ENCODE measurements around the gene EPN2. TPM values are rescaled to one million over a fixed set of nuclear protein-coding genes. Genes with fewer than 3 reads are reported as not detected.
A peak's percentile ranks its signal among the peaks of the same experiment; 100 is the strongest.
"Not testable (repeated sequence)": the region's sequence is repeated elsewhere in the genome, so short reads cannot be mapped to it uniquely, and the experiment has no call there.

EPN2 gene
- total RNA-seq, 2 donors from 2014 or later = 28.7 to 47.9 TPM

- H3K4me1 ChIP-seq (ENCODE audit: control insufficient read depth in 1 of 2, low read depth in 2 of 2); H3K9me3 ChIP-seq; H3K27ac ChIP-seq; H3K36me3 ChIP-seq; H3K27me3 ChIP-seq (replicated peaks; ENCODE audit: insufficient read depth); DNase-seq (ENCODE audit: low spot score); H3K4me3 ChIP-seq: not testable (repeated sequence)
- peak; percentile 60 for ATAC-seq (ENCODE audit: insufficient number of reproducible peaks, low FRiP score, low read depth)
Observed at GRCh38 chr17:19219384-19219783, 17.8 kb upstream of the EPN2 start.

- not testable (repeated sequence) for ATAC-seq (ENCODE audit: insufficient number of reproducible peaks, low FRiP score, low read depth); H3K36me3 ChIP-seq; H3K27ac ChIP-seq; H3K27me3 ChIP-seq (replicated peaks; ENCODE audit: insufficient read depth); DNase-seq (ENCODE audit: low spot score); H3K4me1 ChIP-seq (ENCODE audit: control insufficient read depth in 1 of 2, low read depth in 2 of 2); H3K4me3 ChIP-seq; H3K9me3 ChIP-seq
Observed at GRCh38 chr17:19220195-19220594, 17.0 kb upstream of the EPN2 start.

GRCh38 chr17:19226610-19227588 lies 10.3 kb upstream of the EPN2 start:
- not testable (repeated sequence) for H3K4me3 ChIP-seq; DNase-seq (ENCODE audit: low spot score); H3K4me1 ChIP-seq (ENCODE audit: control insufficient read depth in 1 of 2, low read depth in 2 of 2); H3K27me3 ChIP-seq (replicated peaks; ENCODE audit: insufficient read depth); H3K27ac ChIP-seq; H3K36me3 ChIP-seq; H3K9me3 ChIP-seq; ATAC-seq (ENCODE audit: insufficient number of reproducible peaks, low FRiP score, low read depth)

- H3K36me3 ChIP-seq; DNase-seq (ENCODE audit: low spot score); ATAC-seq (ENCODE audit: insufficient number of reproducible peaks, low FRiP score, low read depth); H3K4me3 ChIP-seq; H3K9me3 ChIP-seq; H3K27me3 ChIP-seq (replicated peaks; ENCODE audit: insufficient read depth); H3K27ac ChIP-seq: not testable (repeated sequence)
- peaks cover 4 to 14% of the 10 kb centered on the region in 2 donors for H3K4me1 ChIP-seq (ENCODE audit: control insufficient read depth in 1 of 2, low read depth in 2 of 2)
Observed at GRCh38 chr17:19234676-19235075, 2.5 kb upstream of the EPN2 start.

- not testable (repeated sequence) for H3K36me3 ChIP-seq; H3K27ac ChIP-seq; DNase-seq (ENCODE audit: low spot score); H3K9me3 ChIP-seq; H3K27me3 ChIP-seq (replicated peaks; ENCODE audit: insufficient read depth)
- Histone ChIP-seq H3K4me1 (ENCODE audit: control insufficient read depth in 1 of 2, low read depth in 2 of 2) (peaks cover 4 to 18% of the 10 kb centered on the region in 2 donors), H3K4me3 (peak overlapping the region; percentile 83)
- ATAC-seq (ENCODE audit: insufficient number of reproducible peaks, low FRiP score, low read depth) = peak; percentile 55
Observed at GRCh38 chr17:19236351-19237138, 621 bp upstream of the EPN2 start.

- peak overlapping the region; percentile 61 to 63 for H3K27ac ChIP-seq
- DNase-seq (ENCODE audit: low spot score) (no peak), ATAC-seq (ENCODE audit: insufficient number of reproducible peaks, low FRiP score, low read depth) (peak; percentile 23)
- H3K9me3 ChIP-seq = no peaks in the 10 kb centered on the region
- peak; percentile 44 for TF ChIP-seq CTCF (IDR thresholded peaks at IDR 0.05)
- H3K4me3 ChIP-seq = peak overlapping the region; percentile 83
- H3K36me3 ChIP-seq = no peaks in the 10 kb centered on the region
- peaks cover 4 to 18% of the 10 kb centered on the region in 2 donors for H3K4me1 ChIP-seq (ENCODE audit: control insufficient read depth in 1 of 2, low read depth in 2 of 2)
- H3K27me3 ChIP-seq (replicated peaks; ENCODE audit: insufficient read depth) = no peaks in the 10 kb centered on the region
Observed at GRCh38 chr17:19237389-19238166, 412 bp downstream of the EPN2 start.

- TF ChIP-seq CTCF (IDR thresholded peaks at IDR 0.05) = no peak
- H3K36me3 ChIP-seq = no peaks in the 10 kb centered on the region
- H3K4me3 ChIP-seq = peak overlapping the region; percentile 83
Observed at GRCh38 chr17:19238167-19238505, 970 bp downstream of the EPN2 start.

More at GRCh38 chr17:19238167-19238505, 970 bp downstream of the EPN2 start:
- DNase-seq (ENCODE audit: low spot score) (no peak), ATAC-seq (ENCODE audit: insufficient number of reproducible peaks, low FRiP score, low read depth) (no peak)
- Histone ChIP-seq H3K27me3 (replicated peaks; ENCODE audit: insufficient read depth) (no peaks in the 10 kb centered on the region), H3K4me1 (ENCODE audit: control insufficient read depth in 1 of 2, low read depth in 2 of 2) (peaks cover 4 to 18% of the 10 kb centered on the region in 2 donors), H3K27ac (peak overlapping the region; percentile 61 to 63), H3K9me3 (no peaks in the 10 kb centered on the region)
